Measurements from ENCODE around the gene GDPGP1. TPM values are rescaled to one million over a fixed set of nuclear protein-coding genes. Genes with fewer than 3 reads are reported as not detected.

The GDPGP1 gene
- total and polyA plus RNA-seq, 2 experiments from 2014 or later = 0.61 to 3.8 TPM

DNA sequence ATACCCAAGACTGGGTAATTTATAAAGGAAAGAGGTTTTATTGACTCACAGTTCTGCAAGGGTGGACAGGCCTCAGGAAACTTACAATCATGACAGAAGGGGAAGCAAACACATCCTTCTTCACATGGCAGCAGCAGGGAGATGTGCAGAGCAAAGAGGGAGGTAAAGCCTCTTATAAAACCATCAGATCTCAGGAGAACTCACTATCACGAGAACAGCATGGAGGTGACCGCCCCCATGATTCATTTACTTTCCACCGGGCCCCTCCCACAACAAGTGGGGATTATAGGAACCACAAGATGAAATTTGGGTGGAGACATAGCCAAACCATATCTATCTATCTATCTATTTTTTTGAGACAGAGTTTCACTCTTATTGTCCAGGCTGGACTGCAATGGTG, 5.4 kb downstream of the GDPGP1 start (continued):
- no peak for TF ChIP-seq ETS1 (IDR thresholded peaks at IDR 0.05)
- TF ChIP-seq STAT1 (IDR thresholded peaks at IDR 0.05; ENCODE audit: unreplicated experiment) = no peak
- TF ChIP-seq ZNF114 (CRISPR knock-in tag; IDR thresholded peaks at IDR 0.05) = no peak
- TF ChIP-seq, protein P1, sequence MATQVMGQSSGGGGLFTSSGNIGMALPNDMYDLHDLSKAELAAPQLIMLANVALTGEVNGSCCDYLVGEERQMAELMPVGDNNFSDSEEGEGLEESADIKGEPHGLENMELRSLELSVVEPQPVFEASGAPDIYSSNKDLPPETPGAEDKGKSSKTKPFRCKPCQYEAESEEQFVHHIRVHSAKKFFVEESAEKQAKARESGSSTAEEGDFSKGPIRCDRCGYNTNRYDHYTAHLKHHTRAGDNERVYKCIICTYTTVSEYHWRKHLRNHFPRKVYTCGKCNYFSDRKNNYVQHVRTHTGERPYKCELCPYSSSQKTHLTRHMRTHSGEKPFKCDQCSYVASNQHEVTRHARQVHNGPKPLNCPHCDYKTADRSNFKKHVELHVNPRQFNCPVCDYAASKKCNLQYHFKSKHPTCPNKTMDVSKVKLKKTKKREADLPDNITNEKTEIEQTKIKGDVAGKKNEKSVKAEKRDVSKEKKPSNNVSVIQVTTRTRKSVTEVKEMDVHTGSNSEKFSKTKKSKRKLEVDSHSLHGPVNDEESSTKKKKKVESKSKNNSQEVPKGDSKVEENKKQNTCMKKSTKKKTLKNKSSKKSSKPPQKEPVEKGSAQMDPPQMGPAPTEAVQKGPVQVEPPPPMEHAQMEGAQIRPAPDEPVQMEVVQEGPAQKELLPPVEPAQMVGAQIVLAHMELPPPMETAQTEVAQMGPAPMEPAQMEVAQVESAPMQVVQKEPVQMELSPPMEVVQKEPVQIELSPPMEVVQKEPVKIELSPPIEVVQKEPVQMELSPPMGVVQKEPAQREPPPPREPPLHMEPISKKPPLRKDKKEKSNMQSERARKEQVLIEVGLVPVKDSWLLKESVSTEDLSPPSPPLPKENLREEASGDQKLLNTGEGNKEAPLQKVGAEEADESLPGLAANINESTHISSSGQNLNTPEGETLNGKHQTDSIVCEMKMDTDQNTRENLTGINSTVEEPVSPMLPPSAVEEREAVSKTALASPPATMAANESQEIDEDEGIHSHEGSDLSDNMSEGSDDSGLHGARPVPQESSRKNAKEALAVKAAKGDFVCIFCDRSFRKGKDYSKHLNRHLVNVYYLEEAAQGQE (IDR thresholded peaks at IDR 0.05; ENCODE audit: unreplicated experiment) = no peak
- TF ChIP-seq POLR2AphosphoS5 (IDR thresholded peaks at IDR 0.05; ENCODE audit: low read depth) = no peak
- no peak for TF ChIP-seq EZH2 (IDR thresholded peaks at IDR 0.05; ENCODE audit: low read depth, unreplicated experiment)
- no peak for TF ChIP-seq CREB1 (CRISPR knock-in tag; IDR thresholded peaks at IDR 0.05; ENCODE audit: low read depth)
- TF ChIP-seq EZH2phosphoT487 (IDR thresholded peaks at IDR 0.05; ENCODE audit: unreplicated experiment) = no peak

DNA sequence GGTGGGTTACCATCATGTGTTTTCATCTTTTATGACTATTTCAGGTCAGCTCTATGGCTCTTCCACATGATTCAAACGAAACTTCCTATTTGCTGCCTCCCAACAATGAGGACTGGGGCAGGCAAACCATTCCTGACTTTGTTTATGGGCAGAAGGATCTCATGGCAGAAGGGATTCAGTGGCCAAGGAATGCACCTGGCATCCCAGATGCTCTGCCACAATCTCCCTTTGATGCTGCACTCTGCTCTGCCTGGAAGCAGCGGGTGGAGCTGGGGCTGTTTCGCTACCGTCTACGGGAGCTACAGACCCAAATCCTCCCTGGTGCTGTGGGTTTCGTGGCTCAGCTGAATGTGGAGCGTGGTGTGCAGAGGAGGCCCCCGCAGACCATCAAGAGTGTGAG, 6.8 kb downstream of the GDPGP1 start:
- H3K36me3 ChIP-seq (ENCODE audit: insufficient read depth) = no peaks in the 10 kb centered on the region
- peaks cover 9% of the 10 kb centered on the region for H3K27me3 Mint-ChIP-seq (ENCODE audit: insufficient read depth, low read depth, poor library complexity)

More for the DNA sequence above, 6.8 kb downstream of the GDPGP1 start:
- Histone ChIP-seq H3K9me2 (ENCODE audit: insufficient read depth) (no peaks in the 10 kb centered on the region), H3K4me1 (ENCODE audit: insufficient read depth) (no peaks in the 10 kb centered on the region), H3K4me2 (no peak overlapping the region), H3K79me2 (replicated peaks; ENCODE audit: insufficient read depth) (no peaks in the 10 kb centered on the region), H3F3A (replicated peaks; ENCODE audit: low read depth) (no peaks in the 10 kb centered on the region), H3K4me3 (no peak overlapping the region), H4K20me1 (replicated peaks; ENCODE audit: insufficient read depth) (no peaks in the 10 kb centered on the region), H2AFZ (no peak overlapping the region), H3K27me3 (ENCODE audit: insufficient read depth) (no peaks in the 10 kb centered on the region), H3K27ac (ENCODE audit: low read depth) (no peak overlapping the region)
- H3K4me1 Mint-ChIP-seq = no peaks in the 10 kb centered on the region
- H3K4me3 Mint-ChIP-seq = no peak overlapping the region
- no peak overlapping the region for H3K27ac Mint-ChIP-seq
- peaks cover 3% of the 10 kb centered on the region; the same call in 1 of the 3 replicates for H3K36me3 Mint-ChIP-seq (ENCODE audit: low read depth)
- DNase-seq (ENCODE audit: low spot score) (peak; percentile 7), ATAC-seq (no peak)
- H3K9me3 Mint-ChIP-seq = no peaks in the 10 kb centered on the region
- TF ChIP-seq ETS1 (IDR thresholded peaks at IDR 0.05) (no peak), EZH2 (IDR thresholded peaks at IDR 0.05; ENCODE audit: low read depth, unreplicated experiment) (no peak), ZNF331 (CRISPR knock-in tag; IDR thresholded peaks at IDR 0.05; ENCODE audit: low read depth) (no peak), STAT1 (IDR thresholded peaks at IDR 0.05; ENCODE audit: unreplicated experiment) (no peak), JUNB (IDR thresholded peaks at IDR 0.05; ENCODE audit: unreplicated experiment) (no peak), NANOG (IDR thresholded peaks at IDR 0.05; ENCODE audit: borderline replicate concordance) (no peak), POLR2AphosphoS5 (IDR thresholded peaks at IDR 0.05; ENCODE audit: low read depth) (no peak), CREB1 (CRISPR knock-in tag; IDR thresholded peaks at IDR 0.05; ENCODE audit: low read depth) (no peak)
- TF ChIP-seq, protein P1 (IDR thresholded peaks at IDR 0.05; ENCODE audit: unreplicated experiment) = no peak
